Stimulated activated CD8-positive, alpha-beta memory T cell treated with anti-CD3 and anti-CD28 coated beads, Interleukin-15, amount 100 ng/mL, for 1 hour (primary cell): ENCODE measurements around the gene PLEKHF1.
"Not testable (repeated sequence)": the region's sequence is repeated elsewhere in the genome, so short reads cannot be mapped to it uniquely, and the experiment has no call there.

Experiments used
- DNase-seq: peaks from one replicate; pipeline ENCODE4 v3.0.0-alpha.2; 2020; ENCODE audit warnings: low read depth

The PLEKHF1 gene

GRCh38 chr19:29664753-29665214 is 477 bp upstream of the PLEKHF1 start:
- no peak for DNase-seq

- no peak for DNase-seq
Observed at GRCh38 chr19:29665826-29666577, 741 bp downstream of the PLEKHF1 start.

- DNase-seq: no peak
Observed at GRCh38 chr19:29666578-29667386, 1.5 kb downstream of the PLEKHF1 start.

GRCh38 chr19:29667387-29667783 is 2.1 kb downstream of the PLEKHF1 start:
- DNase-seq: no peak

- no peak for DNase-seq
Observed at GRCh38 chr19:29667901-29668341, 2.7 kb downstream of the PLEKHF1 start.

- no peak for DNase-seq
Observed at GRCh38 chr19:29668746-29669609, 3.7 kb downstream of the PLEKHF1 start.

- no peak for DNase-seq
Observed at GRCh38 chr19:29670255-29670654, 5.0 kb downstream of the PLEKHF1 start.

GRCh38 chr19:29671026-29671392 is 5.7 kb downstream of the PLEKHF1 start:
- DNase-seq: not testable (repeated sequence)

- DNase-seq: peak; percentile 66
Observed at GRCh38 chr19:29671393-29672160, 6.3 kb downstream of the PLEKHF1 start.

GRCh38 chr19:29672319-29672932 is 7.2 kb downstream of the PLEKHF1 start:
- no peak for DNase-seq

- peak; percentile 62 for DNase-seq
Observed at GRCh38 chr19:29672933-29673336, 7.7 kb downstream of the PLEKHF1 start.

- DNase-seq: no peak
Observed at GRCh38 chr19:29673451-29674371, 8.4 kb downstream of the PLEKHF1 start.

GRCh38 chr19:29674374-29675119 is 9.3 kb downstream of the PLEKHF1 start:
- DNase-seq: no peak

GRCh38 chr19:29675120-29675649 is 9.9 kb downstream of the PLEKHF1 start:
- DNase-seq: no peak

GRCh38 chr19:29675650-29676186 is 10.5 kb downstream of the PLEKHF1 start:
- no peak for DNase-seq

- DNase-seq: no peak
Observed at GRCh38 chr19:29676586-29676985, 11.3 kb downstream of the PLEKHF1 start.

- no peak for DNase-seq
Observed at GRCh38 chr19:29677001-29677817, 11.9 kb downstream of the PLEKHF1 start.
